ENCODE measurements around the gene LARGE1. TPM values are rescaled to one million over a fixed set of nuclear protein-coding genes. Genes with fewer than 3 reads are reported as not detected.

The LARGE1 gene
- polyA plus RNA-seq, 1 experiment = 8.5 TPM

DNA sequence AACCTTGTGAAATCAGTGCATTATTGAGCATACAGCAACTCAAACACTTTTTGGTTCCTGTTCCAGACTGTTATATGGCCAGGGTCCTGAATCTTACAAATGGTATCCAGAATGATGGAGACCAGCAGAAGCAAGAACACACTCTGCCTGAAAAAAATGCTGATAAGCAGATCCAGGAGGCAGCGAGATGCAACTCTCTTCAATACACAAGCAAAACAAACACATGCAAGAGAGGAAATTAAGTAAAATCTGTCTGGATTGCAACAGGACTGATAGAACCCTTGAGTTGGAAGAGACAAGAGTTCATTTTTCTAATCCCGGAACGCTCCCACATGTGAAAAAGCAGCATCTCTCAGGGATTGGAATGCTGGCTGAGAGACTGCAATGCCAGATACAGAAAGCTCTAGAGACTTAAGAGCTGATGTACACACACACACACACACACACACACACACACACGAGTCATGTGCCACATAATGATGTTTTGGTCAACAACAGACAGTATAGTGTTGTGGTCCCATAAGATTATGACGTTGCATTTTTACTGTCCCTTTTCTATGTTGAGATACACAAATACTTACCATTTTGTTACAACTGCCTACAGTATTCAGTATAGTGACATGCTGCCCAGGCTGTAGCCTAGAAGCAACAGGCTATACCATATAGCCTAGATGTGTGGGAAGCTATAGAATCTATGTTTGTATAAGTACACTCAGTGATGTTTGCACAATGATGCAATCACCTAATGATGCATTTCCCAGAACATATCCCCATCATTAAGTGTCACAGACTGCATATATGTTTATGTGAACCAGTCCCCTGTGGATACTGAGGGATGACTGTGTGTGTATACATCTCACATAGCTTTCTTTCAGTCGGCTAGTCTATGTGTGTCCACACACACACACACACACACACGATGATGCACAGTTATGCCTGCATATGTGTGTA lies 406.6 kb downstream of the LARGE1 start:
- H3K27me3 ChIP-seq (ENCODE audit: control insufficient read depth, insufficient read depth, low read length) = no peaks in the 10 kb centered on the region
- POLR2A ChIA-PET = no interaction called here
- CTCF ChIA-PET = interaction anchor here (0.6 kb wide), 1 partner anchor 533 kb away, joined by 3 read pairs; no protein-coding TSS in a partner anchor
- no peak for DNase-seq (ENCODE audit: low read depth)
- TF ChIP-seq, protein P1, sequence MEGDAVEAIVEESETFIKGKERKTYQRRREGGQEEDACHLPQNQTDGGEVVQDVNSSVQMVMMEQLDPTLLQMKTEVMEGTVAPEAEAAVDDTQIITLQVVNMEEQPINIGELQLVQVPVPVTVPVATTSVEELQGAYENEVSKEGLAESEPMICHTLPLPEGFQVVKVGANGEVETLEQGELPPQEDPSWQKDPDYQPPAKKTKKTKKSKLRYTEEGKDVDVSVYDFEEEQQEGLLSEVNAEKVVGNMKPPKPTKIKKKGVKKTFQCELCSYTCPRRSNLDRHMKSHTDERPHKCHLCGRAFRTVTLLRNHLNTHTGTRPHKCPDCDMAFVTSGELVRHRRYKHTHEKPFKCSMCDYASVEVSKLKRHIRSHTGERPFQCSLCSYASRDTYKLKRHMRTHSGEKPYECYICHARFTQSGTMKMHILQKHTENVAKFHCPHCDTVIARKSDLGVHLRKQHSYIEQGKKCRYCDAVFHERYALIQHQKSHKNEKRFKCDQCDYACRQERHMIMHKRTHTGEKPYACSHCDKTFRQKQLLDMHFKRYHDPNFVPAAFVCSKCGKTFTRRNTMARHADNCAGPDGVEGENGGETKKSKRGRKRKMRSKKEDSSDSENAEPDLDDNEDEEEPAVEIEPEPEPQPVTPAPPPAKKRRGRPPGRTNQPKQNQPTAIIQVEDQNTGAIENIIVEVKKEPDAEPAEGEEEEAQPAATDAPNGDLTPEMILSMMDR (IDR thresholded peaks at IDR 0.05; ENCODE audit: insufficient read depth, low read depth, low read length) = no peak
- no peak overlapping the region for H3K4me3 ChIP-seq (ENCODE audit: low read depth, low read length)
- no peaks in the 10 kb centered on the region for H3K36me3 ChIP-seq (ENCODE audit: control insufficient read depth, insufficient read depth, low read length)

DNA sequence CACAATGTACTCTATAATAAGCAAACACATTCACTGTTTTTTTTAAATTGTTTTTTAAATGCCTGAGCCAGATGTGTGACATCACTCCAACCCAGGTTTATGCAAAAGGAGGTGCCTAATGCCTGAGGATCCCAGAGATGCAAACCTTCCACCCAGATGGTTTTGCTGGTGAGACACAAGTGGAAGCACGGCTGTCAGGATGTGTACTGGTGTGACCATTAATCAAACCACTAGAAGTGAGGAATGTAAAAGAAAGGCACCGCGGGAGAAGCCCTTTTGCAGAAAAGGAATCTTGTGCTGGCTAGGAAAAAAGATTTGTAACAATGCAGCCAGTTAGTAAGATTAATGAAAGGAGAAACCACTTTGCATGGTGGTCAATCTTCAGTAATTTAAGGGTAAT lies 407.4 kb downstream of the LARGE1 start:
- no peak overlapping the region for H3K4me3 ChIP-seq (ENCODE audit: low read depth, low read length)
- no peak for DNase-seq (ENCODE audit: low read depth)
- no peaks in the 10 kb centered on the region for H3K36me3 ChIP-seq (ENCODE audit: control insufficient read depth, insufficient read depth, low read length)
- POLR2A ChIA-PET = no interaction called here
- H3K27me3 ChIP-seq (ENCODE audit: control insufficient read depth, insufficient read depth, low read length) = no peaks in the 10 kb centered on the region
- CTCF ChIA-PET = interaction anchor here (0.6 kb wide), 1 partner anchor 534 kb away, joined by 3 read pairs; no protein-coding TSS in a partner anchor
- TF ChIP-seq, protein P1 (IDR thresholded peaks at IDR 0.05; ENCODE audit: insufficient read depth, low read depth, low read length) = no peak

- ChIA-PET CTCF (interaction anchor here (1.6 kb wide), 1 partner anchor 209 kb away, joined by 4 read pairs; no protein-coding TSS in a partner anchor), POLR2A (no interaction called here)
- Histone ChIP-seq H3K4me3 (ENCODE audit: low read depth, low read length) (no peak overlapping the region), H3K36me3 (ENCODE audit: control insufficient read depth, insufficient read depth, low read length) (no peaks in the 10 kb centered on the region), H3K27me3 (ENCODE audit: control insufficient read depth, insufficient read depth, low read length) (no peaks in the 10 kb centered on the region)
- TF ChIP-seq, protein P1 (IDR thresholded peaks at IDR 0.05; ENCODE audit: insufficient read depth, low read depth, low read length) = no peak
- no peak for DNase-seq (ENCODE audit: low read depth)
Measured at GRCh38 chr22:33510429-33510904, 409.8 kb downstream of the LARGE1 start.

GRCh38 chr22:33504941-33505625 lies 415.2 kb downstream of the LARGE1 start:
- TF ChIP-seq, protein P1 (IDR thresholded peaks at IDR 0.05; ENCODE audit: insufficient read depth, low read depth, low read length) = no peak
- no peak for DNase-seq (ENCODE audit: low read depth)
- H3K36me3 ChIP-seq (ENCODE audit: control insufficient read depth, insufficient read depth, low read length) = no peaks in the 10 kb centered on the region
- POLR2A ChIA-PET = no interaction called here
- CTCF ChIA-PET = interaction anchor here (1.2 to 3.4 kb wide), 3 partner anchors 11 to 14 kb away, joined by 3 to 11 read pairs (median 4); no protein-coding TSS in a partner anchor
- H3K4me3 ChIP-seq (ENCODE audit: low read depth, low read length) = no peak overlapping the region
- H3K27me3 ChIP-seq (ENCODE audit: control insufficient read depth, insufficient read depth, low read length) = no peaks in the 10 kb centered on the region

DNA sequence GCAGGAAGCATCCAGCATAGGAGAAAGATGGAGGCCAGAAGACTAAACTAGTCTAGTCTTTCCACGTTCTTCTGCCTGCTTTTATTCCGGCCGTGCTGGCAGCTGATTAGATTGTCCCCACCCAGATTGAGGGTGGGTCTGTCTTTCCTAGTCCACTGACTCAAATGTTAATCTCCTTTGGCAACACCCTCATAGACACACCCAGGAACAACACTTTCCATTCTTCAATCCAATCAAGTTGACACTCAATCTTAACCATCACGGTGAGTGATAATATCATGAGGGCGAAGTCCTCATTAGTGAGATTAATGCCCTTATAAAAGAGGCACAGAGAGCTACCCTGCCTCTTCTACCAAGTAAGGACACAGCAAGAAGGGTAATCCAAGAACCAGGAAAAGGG lies 424.2 kb downstream of the LARGE1 start:
- Histone ChIP-seq H3K4me3 (ENCODE audit: low read depth, low read length) (no peak overlapping the region), H3K27me3 (ENCODE audit: control insufficient read depth, insufficient read depth, low read length) (no peaks in the 10 kb centered on the region), H3K36me3 (ENCODE audit: control insufficient read depth, insufficient read depth, low read length) (no peaks in the 10 kb centered on the region)
- POLR2A ChIA-PET = no interaction called here
- no peak for DNase-seq (ENCODE audit: low read depth)
- TF ChIP-seq, protein P1 (IDR thresholded peaks at IDR 0.05; ENCODE audit: insufficient read depth, low read depth, low read length) = no peak
- CTCF ChIA-PET = interaction anchor here (1.1 kb wide), 1 partner anchor 23 kb away, joined by 3 read pairs; no protein-coding TSS in a partner anchor

All from BJ (cell line).